Activated T-cell treated with anti-CD3 and anti-CD28 coated beads, Interleukin-2, amount 50 U/mL, for 72 hours (primary cell): ENCODE data around the gene NLRP3. TPM values are rescaled to one million over a fixed set of nuclear protein-coding genes. Genes with fewer than 3 reads are reported as not detected.
"Not testable (repeated sequence)": the region's sequence is repeated elsewhere in the genome, so short reads cannot be mapped to it uniquely, and the experiment has no call there.

Experiments used
- ATAC-seq, 2 donors: fragments of 150-1000 bp; cut with Tn5 transposase; replicated peaks in 1 of 2; 2 replicates each; pipeline ENCODE4 v1.10.0; 2021; ENCODE audit warnings: moderate library complexity in 2 of 2, mild to moderate bottlenecking in 1 of 2
- DNase-seq, 2 donors: peaks; one replicate each; pipeline ENCODE4 v3.0.0; 2021 to 2022; ENCODE audit warnings: mixed read lengths in 1 of 2
- H3K27ac Mint-ChIP-seq: one replicate; pipeline ENCODE4 v1.8.0; 2022; ENCODE audit warnings: mild to moderate bottlenecking, moderate library complexity, mixed read lengths
- H3K27me3 Mint-ChIP-seq: one replicate; pipeline ENCODE4 v1.8.0; 2022; ENCODE audit warnings: low read depth, mixed read lengths
- H3K36me3 Mint-ChIP-seq, 2 donors: one replicate each; pipeline ENCODE4 v1.8.0; 2022; ENCODE audit warnings: mixed read lengths in 2 of 2, mild to moderate bottlenecking in 1 of 2; ENCODE audit not compliant: insufficient read depth in 2 of 2
- H3K4me1 Mint-ChIP-seq: one replicate; pipeline ENCODE4 v1.8.0; 2022; ENCODE audit warnings: low read depth, mixed read lengths
- H3K4me3 Mint-ChIP-seq, 2 donors: one replicate each; pipeline ENCODE4 v1.8.0; 2022; ENCODE audit warnings: mild to moderate bottlenecking in 2 of 2, mixed read lengths in 2 of 2, moderate library complexity in 2 of 2
- H3K9me3 Mint-ChIP-seq, 2 donors: one replicate each; pipeline ENCODE4 v1.8.0; 2022; ENCODE audit warnings: mixed read lengths in 2 of 2
- total RNA-seq, 2 donors: library from RNA; stranded (reverse); gene quantifications; one replicate each; pipeline ENCODE4 v1.2.3, GENCODE V29; 2022

Gene NLRP3
- total RNA-seq, 2 donors from 2014 or later = 0.38 to 0.63 TPM

- not testable (repeated sequence) for H3K27me3 Mint-ChIP-seq, DNase-seq, H3K9me3 Mint-ChIP-seq, ATAC-seq, H3K36me3 Mint-ChIP-seq, H3K4me3 Mint-ChIP-seq, H3K4me1 Mint-ChIP-seq, H3K27ac Mint-ChIP-seq
Observed at GRCh38 chr1:247377656-247378055, 38.3 kb upstream of the NLRP3 start.

DNA sequence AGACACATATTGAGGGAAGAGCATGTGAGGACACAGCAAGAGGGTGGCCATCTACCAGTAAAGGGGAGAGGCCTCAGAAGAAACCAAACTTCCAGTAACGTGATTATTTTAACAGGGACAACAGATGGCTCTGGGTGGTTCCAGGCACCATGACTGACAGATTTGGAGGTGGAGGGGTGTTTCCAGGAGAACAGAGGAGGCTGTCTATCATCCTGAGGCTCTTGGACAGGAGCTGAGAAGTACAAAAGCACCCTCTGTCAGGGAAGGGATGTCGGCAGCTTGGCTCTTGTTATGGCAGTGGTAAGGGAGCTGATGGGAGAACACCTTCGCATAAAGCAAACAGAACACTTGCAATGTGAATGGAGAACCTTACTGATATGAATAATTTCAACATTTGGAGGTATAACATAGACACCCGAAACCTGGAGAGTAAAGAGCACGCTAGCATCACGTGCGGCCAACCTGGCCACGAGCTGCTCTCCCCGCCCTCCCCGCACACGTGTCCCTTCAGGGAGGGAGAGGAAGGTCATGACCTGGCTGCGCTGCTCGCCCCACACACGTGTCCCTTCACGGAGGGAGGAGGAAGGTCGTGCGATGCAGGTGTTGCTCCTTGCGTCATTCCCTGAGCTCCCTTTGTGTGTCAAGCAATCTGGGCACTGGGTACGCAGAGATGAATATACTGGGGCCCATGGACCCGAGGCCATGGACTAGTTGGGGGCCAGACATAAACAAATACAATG lies 37.5 kb upstream of the NLRP3 start:
- Mint-ChIP-seq H3K36me3 (no peaks in the 10 kb centered on the region), H3K4me1 (no peaks in the 10 kb centered on the region), H3K27me3 (peaks cover 13% of the 10 kb centered on the region), H3K9me3 (no peaks in the 10 kb centered on the region), H3K4me3 (no peak overlapping the region), H3K27ac (no peak overlapping the region)
- no peak for DNase-seq
- ATAC-seq = no peak

- ATAC-seq = peak; percentile 20 to 30
- H3K4me3 Mint-ChIP-seq = peak overlapping the region; percentile 12 to 54
Observed at GRCh38 chr1:247385283-247385682, 30.7 kb upstream of the NLRP3 start.

GRCh38 chr1:247386217-247386616 lies 29.8 kb upstream of the NLRP3 start:
- peak; percentile 39 to 42 for DNase-seq
- ATAC-seq = peak; percentile 47 to 61
- Mint-ChIP-seq H3K27ac (no peak overlapping the region), H3K9me3 (peaks cover 7% of the 10 kb centered on the region in 2 donors), H3K27me3 (peaks cover 24% of the 10 kb centered on the region), H3K4me1 (peaks cover 40% of the 10 kb centered on the region), H3K4me3 (no peak overlapping the region), H3K36me3 (peaks cover 0 to 7% of the 10 kb centered on the region in 2 donors)

More at GRCh38 chr1:247385283-247385682, 30.7 kb upstream of the NLRP3 start:
- Mint-ChIP-seq H3K27ac (peak overlapping the region; percentile 36), H3K36me3 (peaks cover 0 to 7% of the 10 kb centered on the region in 2 donors), H3K9me3 (peaks cover 7% of the 10 kb centered on the region in 2 donors), H3K27me3 (peaks cover 24% of the 10 kb centered on the region), H3K4me1 (peaks cover 33% of the 10 kb centered on the region)
- DNase-seq = no peak

DNA sequence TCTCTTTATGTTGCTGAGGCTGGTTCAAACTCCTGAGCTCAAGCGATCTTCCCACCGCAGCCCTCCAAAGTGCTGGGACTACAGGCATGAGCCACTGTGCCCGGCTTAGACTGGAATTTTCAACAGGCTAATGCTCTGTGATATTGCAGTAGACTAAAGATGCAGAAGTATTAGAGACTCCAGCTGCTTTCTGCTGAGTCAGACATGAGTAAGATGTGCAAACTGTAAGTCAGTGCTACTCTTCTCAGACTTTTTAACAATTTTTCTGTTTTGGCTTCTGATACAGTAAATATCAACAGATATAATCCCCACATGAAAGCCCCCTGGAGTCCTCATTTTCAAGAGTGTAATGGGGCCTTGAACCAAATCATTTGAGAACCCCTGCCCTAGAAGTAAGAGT lies 29.3 kb upstream of the NLRP3 start:
- peaks cover 0 to 7% of the 10 kb centered on the region in 2 donors for H3K36me3 Mint-ChIP-seq
- ATAC-seq (no peak), DNase-seq (no peak)
- H3K4me3 Mint-ChIP-seq = no peak overlapping the region
- peaks cover 40% of the 10 kb centered on the region for H3K4me1 Mint-ChIP-seq
- peaks cover 24% of the 10 kb centered on the region for H3K27me3 Mint-ChIP-seq
- H3K9me3 Mint-ChIP-seq = peaks cover 7% of the 10 kb centered on the region in 2 donors
- H3K27ac Mint-ChIP-seq = no peak overlapping the region

DNA sequence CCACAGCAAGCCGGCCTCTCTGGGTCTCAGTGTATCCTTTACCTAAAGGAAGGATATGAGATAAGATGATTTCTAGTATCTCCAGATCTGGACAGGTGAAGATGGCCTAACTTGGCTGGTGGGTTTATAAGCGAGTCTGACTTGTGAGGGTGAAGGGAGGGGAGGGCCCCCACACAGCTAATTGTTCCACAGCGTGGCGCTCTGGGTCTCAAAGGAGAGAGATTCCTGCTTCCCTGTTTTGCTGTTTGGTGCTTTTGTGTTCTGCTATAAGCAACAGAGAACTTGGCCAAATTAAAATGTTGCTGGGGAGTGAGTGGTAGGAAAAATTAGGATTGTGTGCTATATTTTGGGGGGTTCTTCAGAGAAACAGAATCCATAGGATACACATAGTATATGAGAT lies 28.9 kb upstream of the NLRP3 start:
- no peak for ATAC-seq
- peaks cover 40% of the 10 kb centered on the region for H3K4me1 Mint-ChIP-seq

GRCh38 chr1:247387565-247387964 lies 28.4 kb upstream of the NLRP3 start:
- peaks cover 0 to 7% of the 10 kb centered on the region in 2 donors for H3K36me3 Mint-ChIP-seq
- DNase-seq (no peak), ATAC-seq (no peak)
- peaks cover 40% of the 10 kb centered on the region for H3K4me1 Mint-ChIP-seq
- peaks cover 25% of the 10 kb centered on the region for H3K27me3 Mint-ChIP-seq
- H3K27ac Mint-ChIP-seq = no peak overlapping the region
- no peak overlapping the region for H3K4me3 Mint-ChIP-seq
- H3K9me3 Mint-ChIP-seq = peaks cover 7% of the 10 kb centered on the region in 2 donors

More for the DNA sequence above, 28.9 kb upstream of the NLRP3 start:
- Mint-ChIP-seq H3K36me3 (peaks cover 0 to 7% of the 10 kb centered on the region in 2 donors), H3K27me3 (peaks cover 24% of the 10 kb centered on the region), H3K27ac (no peak overlapping the region), H3K9me3 (peaks cover 7% of the 10 kb centered on the region in 2 donors), H3K4me3 (no peak overlapping the region)
- no peak for DNase-seq

DNA sequence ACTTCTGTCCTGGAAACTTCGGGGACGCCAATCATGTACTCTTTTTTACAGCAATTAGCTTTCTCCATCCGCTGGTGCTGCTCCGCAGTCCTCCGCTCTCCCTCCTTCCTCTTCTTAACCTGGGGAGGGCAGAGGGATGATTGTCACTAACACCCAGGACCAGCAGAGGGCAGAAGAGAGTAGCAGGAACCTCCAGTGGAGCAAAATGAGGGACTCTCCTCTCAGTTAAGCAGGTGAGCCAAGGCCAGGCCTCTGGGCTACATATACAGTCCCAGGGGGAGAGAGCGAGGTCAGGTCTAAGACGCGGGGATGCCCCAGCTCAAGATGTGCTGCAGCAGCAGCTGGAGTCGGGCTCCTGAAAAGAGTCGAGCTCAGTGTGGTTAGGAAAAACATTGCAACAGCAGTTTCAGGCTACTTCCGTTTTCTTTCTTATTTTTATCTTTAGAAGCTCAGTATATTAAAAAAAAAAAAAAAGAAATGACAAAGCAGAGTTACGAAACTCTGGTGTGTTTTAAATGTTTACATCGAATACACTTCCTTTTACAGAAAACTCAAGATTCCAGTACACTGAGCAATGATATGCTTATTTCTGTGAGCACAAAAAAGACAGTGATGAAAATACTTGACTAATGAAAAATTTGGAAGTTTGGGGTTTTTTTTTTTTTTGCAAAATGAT lies 25.7 kb upstream of the NLRP3 start:
- no peaks in the 10 kb centered on the region for H3K9me3 Mint-ChIP-seq
- ATAC-seq (peak; percentile 95 to 97), DNase-seq (peak; percentile 82 to 86)
- no peaks in the 10 kb centered on the region for H3K36me3 Mint-ChIP-seq
- peak overlapping the region; percentile 54 to 56 for H3K4me3 Mint-ChIP-seq
- H3K27me3 Mint-ChIP-seq = peaks cover 26% of the 10 kb centered on the region
- no peak overlapping the region for H3K27ac Mint-ChIP-seq
- peaks cover 30% of the 10 kb centered on the region for H3K4me1 Mint-ChIP-seq

DNA sequence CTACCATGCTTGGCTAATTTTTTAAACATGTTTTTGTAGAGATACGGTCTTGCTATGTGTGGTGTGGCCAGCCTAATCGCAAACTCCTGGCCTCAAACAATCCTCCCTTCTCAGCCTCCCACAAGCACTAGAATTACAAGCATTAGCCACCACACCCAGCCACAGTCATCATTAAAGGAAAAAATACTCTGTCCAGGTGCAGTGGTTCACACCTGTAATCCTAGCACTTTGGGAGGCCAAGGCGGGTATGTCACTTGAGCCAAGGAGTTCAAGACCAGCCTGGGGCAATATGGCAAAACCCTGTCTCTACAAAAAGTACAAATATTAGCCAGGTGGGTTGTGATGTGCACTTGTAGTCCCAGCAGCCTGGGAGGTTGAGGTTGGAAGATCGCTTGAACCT lies 25.0 kb upstream of the NLRP3 start:
- H3K36me3 Mint-ChIP-seq = no peaks in the 10 kb centered on the region
- peaks cover 26% of the 10 kb centered on the region for H3K27me3 Mint-ChIP-seq
- ATAC-seq (no peak), DNase-seq (no peak)
- H3K27ac Mint-ChIP-seq = no peak overlapping the region
- peaks cover 22% of the 10 kb centered on the region for H3K4me1 Mint-ChIP-seq
- no peak overlapping the region for H3K4me3 Mint-ChIP-seq
- no peaks in the 10 kb centered on the region for H3K9me3 Mint-ChIP-seq

DNA sequence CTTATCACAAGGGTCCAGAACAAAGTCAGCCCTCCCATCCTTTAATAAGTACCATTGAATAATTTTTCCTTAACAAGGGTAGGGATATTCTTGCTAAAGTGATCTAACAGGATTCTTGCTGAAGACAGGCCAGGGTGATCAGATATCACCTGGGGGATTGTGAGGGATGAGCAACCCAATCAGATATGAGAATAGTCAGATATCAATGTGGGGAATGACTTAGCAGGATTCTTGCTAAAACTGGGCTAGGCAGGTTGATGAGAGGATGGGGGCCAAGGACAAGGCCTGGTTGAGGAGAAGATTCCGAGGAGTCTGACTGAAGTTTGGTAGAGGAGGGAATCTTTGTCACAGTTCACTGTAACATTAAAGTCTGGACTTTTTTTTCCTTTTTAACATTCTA lies 23.9 kb upstream of the NLRP3 start:
- H3K27me3 Mint-ChIP-seq = peaks cover 20% of the 10 kb centered on the region
- H3K36me3 Mint-ChIP-seq = no peaks in the 10 kb centered on the region
- no peaks in the 10 kb centered on the region for H3K9me3 Mint-ChIP-seq
- no peak overlapping the region for H3K4me3 Mint-ChIP-seq
- DNase-seq (no peak), ATAC-seq (no peak)
- peaks cover 14% of the 10 kb centered on the region for H3K4me1 Mint-ChIP-seq
- H3K27ac Mint-ChIP-seq = no peak overlapping the region

DNA sequence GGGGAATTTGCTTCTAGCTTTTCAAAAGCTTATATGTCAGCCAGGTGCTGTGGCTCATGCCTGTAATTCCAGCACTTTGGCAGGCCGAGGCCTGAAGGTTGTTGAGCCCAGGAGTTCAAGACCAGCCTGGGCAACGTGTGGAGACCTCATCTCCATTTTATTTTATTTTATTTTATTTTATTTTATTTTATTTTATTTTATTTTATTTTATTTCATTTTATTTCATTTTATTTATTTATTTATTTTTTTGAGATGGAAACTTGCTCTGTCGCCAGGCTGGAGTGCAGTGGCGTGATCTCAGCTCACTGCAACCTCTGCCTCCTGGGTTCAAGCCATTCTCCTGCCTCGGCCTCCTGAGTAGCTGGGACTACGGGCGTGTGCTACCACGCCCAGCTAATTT lies 20.9 kb upstream of the NLRP3 start:
- H3K9me3 Mint-ChIP-seq, H3K4me3 Mint-ChIP-seq, ATAC-seq, H3K36me3 Mint-ChIP-seq, H3K4me1 Mint-ChIP-seq, H3K27ac Mint-ChIP-seq, DNase-seq: not testable (repeated sequence)
- H3K27me3 Mint-ChIP-seq = peaks cover 20% of the 10 kb centered on the region

DNA sequence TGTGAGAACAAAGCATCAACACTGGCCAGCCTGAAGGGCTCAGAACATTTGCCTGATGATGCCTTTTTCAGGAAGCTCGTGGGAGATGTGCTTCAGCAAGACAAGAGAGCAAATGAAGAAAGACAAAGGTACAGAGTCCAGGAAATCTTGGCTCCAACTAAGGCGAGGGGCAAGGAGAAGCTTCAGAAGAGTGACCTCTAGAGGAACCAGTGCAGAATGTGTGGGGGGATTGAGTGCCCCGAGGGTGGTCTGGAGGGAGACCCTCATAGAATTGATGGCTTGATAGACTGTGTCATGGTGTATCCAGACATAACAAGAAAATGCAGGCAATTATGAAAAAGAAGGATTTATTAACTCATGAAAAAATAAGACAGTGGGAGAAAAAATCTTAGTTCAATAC lies 15.3 kb upstream of the NLRP3 start:
- Mint-ChIP-seq H3K9me3 (no peaks in the 10 kb centered on the region), H3K27ac (no peak overlapping the region), H3K4me1 (no peaks in the 10 kb centered on the region), H3K27me3 (peaks cover 24% of the 10 kb centered on the region), H3K4me3 (no peak overlapping the region), H3K36me3 (no peaks in the 10 kb centered on the region)
- ATAC-seq (no peak), DNase-seq (no peak)

- Mint-ChIP-seq H3K36me3 (no peaks in the 10 kb centered on the region), H3K27me3 (peaks cover 24% of the 10 kb centered on the region), H3K9me3 (no peaks in the 10 kb centered on the region), H3K4me1 (peaks cover 1% of the 10 kb centered on the region), H3K4me3 (no peak overlapping the region), H3K27ac (no peak overlapping the region)
- DNase-seq = no peak
- ATAC-seq = no peak
Observed at GRCh38 chr1:247401310-247402119, 14.5 kb upstream of the NLRP3 start.
